Neutrophil (primary cell): ENCODE data around the gene XG.
"Not testable (repeated sequence)": the region's sequence is repeated elsewhere in the genome, so short reads cannot be mapped to it uniquely, and the experiment has no call there.

Experiments
- H3K27ac ChIP-seq: fragments of 200-600 bp; sonication (generic); 2 replicates; pipeline ENCODE4 v1.5.1; 2016; ENCODE audit warnings: mild to moderate bottlenecking, moderate library complexity
- H3K27me3 ChIP-seq: fragments of 200-600 bp; sonication (generic); 2 replicates; pipeline ENCODE4 v1.6.0; 2016; ENCODE audit warnings: mild to moderate bottlenecking
- H3K36me3 ChIP-seq: fragments of 200-600 bp; sonication (generic); 2 replicates; pipeline ENCODE4 v1.5.1; 2017
- H3K4me1 ChIP-seq, 2 experiments: fragments of 200-600 bp in 1 of 2; sonication (generic) in 1 of 2; 1 replicate in 1 of 2; 2 replicates in 1 of 2; pipeline versions ENCODE4 v1.5.1 to v1.6.1; 2013 to 2016; ENCODE audit warnings: low read depth in 1 of 2, low read length in 1 of 2, mild to moderate bottlenecking in 1 of 2, moderate library complexity in 1 of 2; ENCODE audit not compliant: control insufficient read depth in 1 of 2, insufficient read depth in 1 of 2
- H3K4me3 ChIP-seq, 2 experiments: fragments of 200-600 bp in 1 of 2; sonication (generic) in 1 of 2; 1 replicate in 1 of 2; 2 replicates in 1 of 2; pipeline ENCODE4 v1.5.1; 2013 to 2016; ENCODE audit warnings: low read depth in 1 of 2, low read length in 1 of 2, mild to moderate bottlenecking in 1 of 2, moderate library complexity in 1 of 2
- H3K9me3 ChIP-seq: fragments of 200-600 bp; sonication (generic); 2 replicates; pipeline ENCODE4 v1.5.1; 2016
- TF ChIP-seq, protein P1 (sequence below): fragments of 200-600 bp; sonication (generic); IDR thresholded peaks from 2 replicates; pipeline ENCODE4 v1.5.1; 2016; ENCODE audit warnings: antibody characterized with exemption

Gene XG

GRCh38 chrX:2740672-2741071, 11.2 kb upstream of the XG start:
- Histone ChIP-seq H3K9me3 (no peaks in the 10 kb centered on the region), H3K27me3 (no peaks in the 10 kb centered on the region), H3K4me1 (no peaks in the 10 kb centered on the region), H3K36me3 (no peaks in the 10 kb centered on the region), H3K27ac (no peak overlapping the region), H3K4me3 (no peak overlapping the region)
- TF ChIP-seq, protein P1, sequence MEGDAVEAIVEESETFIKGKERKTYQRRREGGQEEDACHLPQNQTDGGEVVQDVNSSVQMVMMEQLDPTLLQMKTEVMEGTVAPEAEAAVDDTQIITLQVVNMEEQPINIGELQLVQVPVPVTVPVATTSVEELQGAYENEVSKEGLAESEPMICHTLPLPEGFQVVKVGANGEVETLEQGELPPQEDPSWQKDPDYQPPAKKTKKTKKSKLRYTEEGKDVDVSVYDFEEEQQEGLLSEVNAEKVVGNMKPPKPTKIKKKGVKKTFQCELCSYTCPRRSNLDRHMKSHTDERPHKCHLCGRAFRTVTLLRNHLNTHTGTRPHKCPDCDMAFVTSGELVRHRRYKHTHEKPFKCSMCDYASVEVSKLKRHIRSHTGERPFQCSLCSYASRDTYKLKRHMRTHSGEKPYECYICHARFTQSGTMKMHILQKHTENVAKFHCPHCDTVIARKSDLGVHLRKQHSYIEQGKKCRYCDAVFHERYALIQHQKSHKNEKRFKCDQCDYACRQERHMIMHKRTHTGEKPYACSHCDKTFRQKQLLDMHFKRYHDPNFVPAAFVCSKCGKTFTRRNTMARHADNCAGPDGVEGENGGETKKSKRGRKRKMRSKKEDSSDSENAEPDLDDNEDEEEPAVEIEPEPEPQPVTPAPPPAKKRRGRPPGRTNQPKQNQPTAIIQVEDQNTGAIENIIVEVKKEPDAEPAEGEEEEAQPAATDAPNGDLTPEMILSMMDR: no peak

DNA sequence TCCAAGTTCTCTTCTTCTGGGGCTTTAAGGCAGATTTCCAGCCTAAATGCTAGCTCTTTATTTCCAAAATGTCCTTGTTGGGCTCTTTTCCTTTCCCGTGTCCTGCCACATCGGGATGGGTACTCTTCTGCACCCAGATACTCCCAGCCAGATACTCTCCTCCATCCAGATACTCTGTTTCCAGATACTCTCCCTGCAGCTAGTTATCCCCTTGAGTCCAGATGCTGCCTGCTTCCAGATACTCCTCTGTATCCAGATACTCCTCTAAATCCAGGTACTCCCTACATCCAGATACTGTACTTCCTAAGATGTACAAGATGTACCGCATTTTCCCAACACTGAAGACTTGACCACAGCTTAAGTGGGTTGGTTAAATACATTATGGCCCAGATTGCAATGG, 10.5 kb upstream of the XG start:
- Histone ChIP-seq H3K9me3 (no peaks in the 10 kb centered on the region), H3K27me3 (no peaks in the 10 kb centered on the region), H3K4me3 (no peak overlapping the region), H3K27ac (no peak overlapping the region), H3K36me3 (no peaks in the 10 kb centered on the region), H3K4me1 (no peaks in the 10 kb centered on the region)
- TF ChIP-seq, protein P1: no peak

GRCh38 chrX:2746250-2746649, 5.6 kb upstream of the XG start:
- not testable (repeated sequence) for H3K9me3 ChIP-seq, H3K36me3 ChIP-seq, H3K4me3 ChIP-seq, H3K27me3 ChIP-seq, H3K4me1 ChIP-seq, H3K27ac ChIP-seq

DNA sequence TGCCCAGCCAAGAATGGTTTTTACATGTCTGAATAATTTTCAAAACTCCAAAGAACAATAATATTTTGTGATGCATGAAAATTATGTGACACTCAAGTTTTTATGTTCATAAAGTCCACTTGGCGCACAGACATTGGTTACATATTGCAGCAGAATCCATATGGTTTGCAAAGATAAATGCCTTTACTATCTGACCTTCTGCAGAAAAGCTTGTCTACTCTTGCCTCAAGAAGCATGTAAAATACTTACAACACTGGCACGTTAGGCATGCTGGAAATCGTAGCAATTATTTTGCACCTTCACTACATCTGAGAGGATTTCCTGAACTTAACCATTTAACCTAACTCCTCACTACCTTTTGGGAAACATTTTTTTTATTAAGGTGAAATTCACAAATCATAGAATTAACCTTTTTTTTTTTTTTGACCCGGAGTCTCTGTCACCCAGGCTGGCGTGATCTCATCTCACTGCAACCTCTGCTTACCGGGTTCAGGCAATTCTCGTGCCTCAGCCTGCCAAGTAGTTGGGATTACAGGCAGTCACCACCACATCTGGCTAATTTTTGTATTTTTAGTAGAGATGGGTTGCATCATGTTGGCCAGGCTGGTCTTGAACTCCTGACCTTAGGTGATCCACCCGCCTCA, 3.5 kb upstream of the XG start:
- TF ChIP-seq, protein P1: no peak
- H3K4me3 ChIP-seq: no peak overlapping the region
- H3K4me1 ChIP-seq: no peaks in the 10 kb centered on the region
- no peaks in the 10 kb centered on the region for H3K9me3 ChIP-seq
- no peak overlapping the region for H3K27ac ChIP-seq
- H3K27me3 ChIP-seq: no peaks in the 10 kb centered on the region
- H3K36me3 ChIP-seq: no peaks in the 10 kb centered on the region

DNA sequence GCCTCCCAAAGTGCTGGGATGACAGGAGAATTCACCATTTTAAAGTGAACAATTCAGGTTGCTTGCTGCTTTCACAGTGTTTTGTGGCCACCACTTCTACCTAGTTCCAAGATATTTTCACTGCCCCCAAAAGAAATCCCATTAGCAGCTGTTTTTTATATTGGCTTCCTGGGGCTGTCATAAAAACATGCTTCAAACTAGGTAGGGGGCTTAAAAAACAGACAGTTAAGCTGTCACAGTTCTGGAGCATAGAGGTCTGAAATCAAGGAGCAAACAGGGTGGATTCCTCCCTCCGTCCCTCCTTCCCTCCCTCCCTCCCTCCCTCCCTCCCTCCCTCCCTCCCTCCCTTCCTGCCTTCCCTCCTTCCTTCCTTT, 3.0 kb upstream of the XG start:
- no peaks in the 10 kb centered on the region for H3K36me3 ChIP-seq
- TF ChIP-seq, protein P1: no peak
- H3K4me1 ChIP-seq: no peaks in the 10 kb centered on the region
- no peaks in the 10 kb centered on the region for H3K27me3 ChIP-seq
- H3K27ac ChIP-seq: no peak overlapping the region
- no peaks in the 10 kb centered on the region for H3K9me3 ChIP-seq
- H3K4me3 ChIP-seq: no peak overlapping the region

DNA sequence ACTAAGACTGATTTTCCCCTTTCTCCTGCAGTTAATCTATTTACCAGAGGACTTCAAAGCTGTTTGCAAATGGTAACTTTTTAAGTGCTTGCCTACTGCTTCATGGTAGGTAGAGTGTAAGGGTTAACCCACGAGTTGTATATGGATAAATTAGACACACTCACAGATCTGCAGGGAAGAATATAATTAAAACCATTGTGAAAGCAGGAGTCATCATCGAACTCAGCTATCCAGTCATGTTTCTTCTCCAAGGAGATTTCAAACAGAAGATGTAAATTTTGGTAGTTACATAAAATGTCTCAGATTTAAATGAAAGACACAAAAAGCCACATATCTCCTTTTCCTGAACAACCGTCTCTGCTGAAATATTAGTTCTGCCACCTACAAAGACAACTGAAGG, 549 bp upstream of the XG start:
- Histone ChIP-seq H3K27ac (no peak overlapping the region), H3K9me3 (no peaks in the 10 kb centered on the region)
- TF ChIP-seq, protein P1: no peak

GRCh38 chrX:2752441-2752840, 601 bp downstream of the XG start:
- H3K27ac ChIP-seq, H3K27me3 ChIP-seq, H3K36me3 ChIP-seq, H3K4me3 ChIP-seq, H3K4me1 ChIP-seq, H3K9me3 ChIP-seq: not testable (repeated sequence)

More for the DNA sequence above, 549 bp upstream of the XG start:
- H3K36me3 ChIP-seq: no peaks in the 10 kb centered on the region
- H3K27me3 ChIP-seq: no peaks in the 10 kb centered on the region
- no peaks in the 10 kb centered on the region for H3K4me1 ChIP-seq
- H3K4me3 ChIP-seq: no peak overlapping the region

DNA sequence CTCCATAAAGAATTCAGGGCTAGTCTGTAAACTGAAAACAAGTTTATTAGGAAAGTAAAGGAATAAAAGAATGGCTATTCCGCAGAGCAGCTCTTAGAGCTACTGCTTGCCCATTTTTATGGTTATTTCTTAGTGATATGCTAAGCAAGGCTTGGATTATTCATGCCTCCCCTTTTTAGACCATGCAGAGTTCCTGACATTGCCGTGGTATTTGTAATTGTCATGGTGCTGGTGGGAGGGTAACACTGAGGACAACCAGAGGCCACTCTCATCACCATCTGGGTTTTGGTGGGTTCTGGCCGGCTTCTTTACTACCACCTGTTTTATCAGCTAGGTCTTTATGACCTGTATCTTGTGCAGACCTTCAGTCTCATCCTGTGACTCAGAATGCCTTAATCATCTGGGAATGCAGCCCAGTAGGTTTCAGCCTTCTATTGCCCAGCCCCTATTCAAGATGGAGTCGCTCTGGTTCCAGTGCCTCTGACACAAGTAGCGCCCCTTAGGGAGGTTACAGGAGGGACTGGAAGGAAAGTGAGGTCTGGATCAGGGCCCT, 3.4 kb downstream of the XG start:
- H3K4me1 ChIP-seq, H3K36me3 ChIP-seq: not testable (repeated sequence)

More for the DNA sequence above, 3.4 kb downstream of the XG start:
- not testable (repeated sequence) for H3K4me3 ChIP-seq, H3K9me3 ChIP-seq, H3K27me3 ChIP-seq, H3K27ac ChIP-seq
